Activated CD8-positive, alpha-beta memory T cell treated with anti-CD3 and anti-CD28 coated beads, Interleukin-2, amount 50 U/mL, for 1 hour (primary cell): ENCODE results near the gene ZFTA.
"Not testable (repeated sequence)": the region's sequence is repeated elsewhere in the genome, so short reads cannot be mapped to it uniquely, and the experiment has no call there.

Source experiments
- DNase-seq: peaks from one replicate; pipeline ENCODE4 v3.0.0-alpha.2; 2020; ENCODE audit errors: extremely low read depth

ZFTA gene

GRCh38 chr11:63775191-63775590 is 6.6 kb upstream of the ZFTA start:
- no peak for DNase-seq

GRCh38 chr11:63771741-63772318 is 3.3 kb upstream of the ZFTA start:
- not testable (repeated sequence) for DNase-seq

- DNase-seq, result no peak
Observed at GRCh38 chr11:63770763-63771162, 2.2 kb upstream of the ZFTA start.

- no peak for DNase-seq
Observed at GRCh38 chr11:63769714-63770455, 1.3 kb upstream of the ZFTA start.

GRCh38 chr11:63769042-63769713 is 603 bp upstream of the ZFTA start:
- no peak for DNase-seq

- no peak for DNase-seq
Observed at GRCh38 chr11:63767565-63768236, 874 bp downstream of the ZFTA start.

- no peak for DNase-seq
Observed at GRCh38 chr11:63767267-63767564, 1.4 kb downstream of the ZFTA start.

- DNase-seq, result no peak
Observed at GRCh38 chr11:63766531-63767235, 1.9 kb downstream of the ZFTA start.

- DNase-seq, result no peak
Observed at GRCh38 chr11:63765688-63766241, 2.8 kb downstream of the ZFTA start.

GRCh38 chr11:63764679-63765647 is 3.6 kb downstream of the ZFTA start:
- DNase-seq, result no peak

- DNase-seq, result no peak
Observed at GRCh38 chr11:63764340-63764678, 4.3 kb downstream of the ZFTA start.

GRCh38 chr11:63763496-63764339 is 4.9 kb downstream of the ZFTA start:
- no peak for DNase-seq

GRCh38 chr11:63762654-63763495 is 5.7 kb downstream of the ZFTA start:
- DNase-seq, result no peak

GRCh38 chr11:63761931-63762653 is 6.5 kb downstream of the ZFTA start:
- DNase-seq, result no peak

- no peak for DNase-seq
Observed at GRCh38 chr11:63761188-63761587, 7.4 kb downstream of the ZFTA start.

- no peak for DNase-seq
Observed at GRCh38 chr11:63760487-63761079, 8.0 kb downstream of the ZFTA start.

GRCh38 chr11:63756919-63757761 is 11.4 kb downstream of the ZFTA start:
- no peak for DNase-seq
